Measurements from ENCODE around the gene ETFRF1.

The ETFRF1 gene

GRCh38 chr12:25195056-25195971 is at the start of gene ETFRF1, which contains the start of gene DNAI7:
Gene ETFRF1, plus strand, starts transcription at chr12:25195237. Its CDS starts 8,720 bp downstream, at chr12:25203957.
Gene DNAI7, minus strand, starts transcription at chr12:25195160. Its CDS starts 82 bp downstream, at chr12:25195078.
- H3K27me3 Mint-ChIP-seq: no peaks in the 10 kb centered on the region
- H3K4me1 Mint-ChIP-seq: peaks cover 30% of the 10 kb centered on the region
- ATAC-seq: peak; percentile 99
- peaks cover 9% of the 10 kb centered on the region for H3K36me3 Mint-ChIP-seq
- H3K4me3 Mint-ChIP-seq: peak within 1 kb of the TSS; percentile 96
- no peaks in the 10 kb centered on the region for H3K9me3 Mint-ChIP-seq
- peak within 1 kb of the TSS; percentile 94 for H3K27ac Mint-ChIP-seq

- no peaks in the 10 kb centered on the region for H3K9me3 Mint-ChIP-seq
- no peak overlapping the region for H3K27ac Mint-ChIP-seq
- no peaks in the 10 kb centered on the region for H3K27me3 Mint-ChIP-seq
- no peak overlapping the region for H3K4me3 Mint-ChIP-seq
- H3K4me1 Mint-ChIP-seq: no peaks in the 10 kb centered on the region
- no peaks in the 10 kb centered on the region for H3K36me3 Mint-ChIP-seq
- ATAC-seq: no peak
These were observed 48.4 kb upstream of the ETFRF1 start for GRCh38 chr12:25146686-25147085.

- H3K27ac Mint-ChIP-seq: no peak overlapping the region
- ATAC-seq: no peak
- H3K36me3 Mint-ChIP-seq: no peaks in the 10 kb centered on the region
- peaks cover 12% of the 10 kb centered on the region for H3K4me1 Mint-ChIP-seq
- H3K4me3 Mint-ChIP-seq: no peak overlapping the region
- H3K9me3 Mint-ChIP-seq: no peaks in the 10 kb centered on the region
- no peaks in the 10 kb centered on the region for H3K27me3 Mint-ChIP-seq
These were observed 43.6 kb upstream of the ETFRF1 start for GRCh38 chr12:25151476-25151875.

GRCh38 chr12:25152055-25152454 is 43.0 kb upstream of the ETFRF1 start:
- no peaks in the 10 kb centered on the region for H3K27me3 Mint-ChIP-seq
- no peaks in the 10 kb centered on the region for H3K36me3 Mint-ChIP-seq
- no peak overlapping the region for H3K27ac Mint-ChIP-seq
- ATAC-seq: no peak
- peaks cover 12% of the 10 kb centered on the region for H3K4me1 Mint-ChIP-seq
- no peak overlapping the region for H3K4me3 Mint-ChIP-seq
- H3K9me3 Mint-ChIP-seq: no peaks in the 10 kb centered on the region

- Mint-ChIP-seq H3K4me3 (peak overlapping the region; percentile 50), H3K9me3 (no peaks in the 10 kb centered on the region), H3K4me1 (peaks cover 26% of the 10 kb centered on the region), H3K27me3 (no peaks in the 10 kb centered on the region), H3K27ac (peak overlapping the region; percentile 76), H3K36me3 (no peaks in the 10 kb centered on the region)
- ATAC-seq: peak; percentile 35
These were observed 39.9 kb upstream of the ETFRF1 start for GRCh38 chr12:25155022-25155576.

GRCh38 chr12:25156061-25156460 is 39.0 kb upstream of the ETFRF1 start:
- Mint-ChIP-seq H3K27me3 (no peaks in the 10 kb centered on the region), H3K4me1 (peaks cover 26% of the 10 kb centered on the region), H3K27ac (no peak overlapping the region), H3K36me3 (no peaks in the 10 kb centered on the region), H3K9me3 (peaks cover 4% of the 10 kb centered on the region), H3K4me3 (peak overlapping the region; percentile 14)
- no peak for ATAC-seq

GRCh38 chr12:25162866-25163265 is 32.2 kb upstream of the ETFRF1 start:
- H3K4me1 Mint-ChIP-seq: peaks cover 9% of the 10 kb centered on the region
- H3K36me3 Mint-ChIP-seq: no peaks in the 10 kb centered on the region
- peaks cover 4% of the 10 kb centered on the region for H3K9me3 Mint-ChIP-seq
- no peak for ATAC-seq
- H3K4me3 Mint-ChIP-seq: no peak overlapping the region
- H3K27ac Mint-ChIP-seq: no peak overlapping the region
- no peaks in the 10 kb centered on the region for H3K27me3 Mint-ChIP-seq

GRCh38 chr12:25182765-25183164 is 12.3 kb upstream of the ETFRF1 start:
- no peak for ATAC-seq
- Mint-ChIP-seq H3K4me3 (no peak overlapping the region), H3K27ac (peak overlapping the region; percentile 10), H3K36me3 (no peaks in the 10 kb centered on the region), H3K27me3 (no peaks in the 10 kb centered on the region), H3K4me1 (peaks cover 15% of the 10 kb centered on the region), H3K9me3 (no peaks in the 10 kb centered on the region)

- no peak overlapping the region for H3K27ac Mint-ChIP-seq
These were observed 10.9 kb upstream of the ETFRF1 start for GRCh38 chr12:25184132-25184531.

GRCh38 chr12:25186038-25186787 is 8.8 kb upstream of the ETFRF1 start:
- H3K4me3 Mint-ChIP-seq: peak overlapping the region; percentile 65
- peak; percentile 79 for ATAC-seq
- peak overlapping the region; percentile 73 for H3K27ac Mint-ChIP-seq
- no peaks in the 10 kb centered on the region for H3K9me3 Mint-ChIP-seq
- no peaks in the 10 kb centered on the region for H3K27me3 Mint-ChIP-seq
- peaks cover 15% of the 10 kb centered on the region for H3K4me1 Mint-ChIP-seq
- no peaks in the 10 kb centered on the region for H3K36me3 Mint-ChIP-seq

More at GRCh38 chr12:25184132-25184531, 10.9 kb upstream of the ETFRF1 start:
- Mint-ChIP-seq H3K27me3 (no peaks in the 10 kb centered on the region), H3K36me3 (no peaks in the 10 kb centered on the region), H3K4me1 (peaks cover 15% of the 10 kb centered on the region), H3K4me3 (no peak overlapping the region), H3K9me3 (no peaks in the 10 kb centered on the region)
- ATAC-seq: no peak

- Mint-ChIP-seq H3K36me3 (no peaks in the 10 kb centered on the region), H3K4me3 (peak overlapping the region; percentile 65), H3K27ac (peak overlapping the region; percentile 73), H3K9me3 (no peaks in the 10 kb centered on the region), H3K4me1 (peaks cover 15% of the 10 kb centered on the region), H3K27me3 (no peaks in the 10 kb centered on the region)
- peak; percentile 90 for ATAC-seq
These were observed 8.1 kb upstream of the ETFRF1 start for GRCh38 chr12:25186788-25187402.

- H3K4me3 Mint-ChIP-seq: no peak overlapping the region
- H3K27me3 Mint-ChIP-seq: no peaks in the 10 kb centered on the region
- H3K27ac Mint-ChIP-seq: peak overlapping the region; percentile 73
- ATAC-seq: no peak
- H3K36me3 Mint-ChIP-seq: no peaks in the 10 kb centered on the region
- peaks cover 15% of the 10 kb centered on the region for H3K4me1 Mint-ChIP-seq
- no peaks in the 10 kb centered on the region for H3K9me3 Mint-ChIP-seq
These were observed 7.3 kb upstream of the ETFRF1 start for GRCh38 chr12:25187781-25188180.

GRCh38 chr12:25189656-25190055 is 5.4 kb upstream of the ETFRF1 start:
- H3K4me1 Mint-ChIP-seq: peaks cover 22% of the 10 kb centered on the region
- H3K27me3 Mint-ChIP-seq: no peaks in the 10 kb centered on the region
- H3K27ac Mint-ChIP-seq: no peak overlapping the region
- H3K36me3 Mint-ChIP-seq: no peaks in the 10 kb centered on the region
- H3K4me3 Mint-ChIP-seq: no peak overlapping the region
- ATAC-seq: no peak
- no peaks in the 10 kb centered on the region for H3K9me3 Mint-ChIP-seq

GRCh38 chr12:25190793-25191192 is 4.2 kb upstream of the ETFRF1 start:
- Mint-ChIP-seq H3K27ac (no peak overlapping the region), H3K27me3 (no peaks in the 10 kb centered on the region), H3K4me1 (peaks cover 33% of the 10 kb centered on the region), H3K4me3 (no peak overlapping the region), H3K36me3 (no peaks in the 10 kb centered on the region), H3K9me3 (no peaks in the 10 kb centered on the region)
- ATAC-seq: no peak

- H3K9me3 Mint-ChIP-seq: no peaks in the 10 kb centered on the region
- peak overlapping the region; percentile 96 for H3K4me3 Mint-ChIP-seq
- peaks cover 22% of the 10 kb centered on the region for H3K4me1 Mint-ChIP-seq
- ATAC-seq: no peak
- peak overlapping the region; percentile 94 for H3K27ac Mint-ChIP-seq
- H3K36me3 Mint-ChIP-seq: no peaks in the 10 kb centered on the region
- H3K27me3 Mint-ChIP-seq: no peaks in the 10 kb centered on the region
These were observed 823 bp upstream of the ETFRF1 start for GRCh38 chr12:25194214-25194613.

Measured in stimulated activated memory B cell treated with anti-CD40 and anti-IgM and Interleukin-4, amounts not matched to agents 10 μg/mL and 1 μg/mL and 100 μg/mL, for 72 hours (primary cell).